Cardiac septum (tissue), 1 donor: ENCODE measurements around the gene DDX28. TPM values are rescaled to one million over a fixed set of nuclear protein-coding genes. Genes with fewer than 3 reads are reported as not detected.
"Not testable (repeated sequence)": the region's sequence is repeated elsewhere in the genome, so short reads cannot be mapped to it uniquely, and the experiment has no call there.

Experiments used
- DNase-seq: peaks from one replicate; pipeline ENCODE4 v3.0.0-alpha.2; 2020; ENCODE audit warnings: low spot score
- intact Hi-C: fragments of 100-400 bp; cut with DNase I; formaldehyde crosslinking; loops from one replicate; pipeline ENCODE4 v1.14.0; 2022
- total RNA-seq: library from RNA; stranded (reverse); fragmentation: NEBNext Ultra II Directional; extraction: Animal tissue kit (Norgen Biotek cat#: 25700); gene quantifications from one replicate; pipeline ENCODE4 v1.2.1, GENCODE V29; 2021
- donor health status: DM: no; HTN: no; CAD: no.

The DDX28 gene
- total RNA-seq, 1 donor from 2014 or later, result 8.6 TPM

GRCh38 chr16:67976205-67976604 lies 46.8 kb downstream of the DDX28 start:
- intact Hi-C loops, result no loop called here
- no peak for DNase-seq

GRCh38 chr16:67975321-67976105 lies 47.5 kb downstream of the DDX28 start:
- no peak for DNase-seq
- intact Hi-C loops, result no loop called here

DNA sequence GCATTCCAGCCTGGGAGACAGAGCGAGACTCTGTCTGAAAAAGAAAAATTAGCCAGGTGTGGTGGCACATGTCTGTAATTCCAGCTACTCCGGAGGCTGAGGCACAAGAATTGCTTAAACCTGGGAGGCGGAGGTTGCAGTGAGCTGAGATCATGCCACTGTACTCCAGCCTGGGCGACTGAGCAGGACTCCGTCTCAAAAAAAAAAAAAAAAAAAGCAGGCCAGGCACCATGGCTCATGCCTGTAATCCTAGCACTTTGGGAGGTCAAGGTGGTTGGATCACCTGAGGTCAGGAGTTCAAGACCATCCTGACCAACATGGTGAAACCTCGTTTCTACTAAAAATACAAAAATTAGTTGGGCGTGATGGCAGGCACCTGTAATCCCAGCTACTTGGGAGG lies 50.7 kb downstream of the DDX28 start:
- not testable (repeated sequence) for DNase-seq

GRCh38 chr16:67971111-67971510 lies 51.9 kb downstream of the DDX28 start:
- intact Hi-C loops, result no loop called here
- DNase-seq, result no peak

More for the DNA sequence above, 50.7 kb downstream of the DDX28 start:
- intact Hi-C loops, result not testable (repeated sequence)

Other genes starting within 250 kb of the DDX28 start
- 16.4 TPM for gene RANBP10, start 216.7 kb downstream of the DDX28 start, total RNA-seq
- gene TSNAXIP1, start 216.3 kb downstream of the DDX28 start, total RNA-seq, result 0.51 TPM
- 23.0 TPM for gene THAP11, start 180.9 kb downstream of the DDX28 start, total RNA-seq
- gene NUTF2, start 176.3 kb downstream of the DDX28 start, total RNA-seq, result 87.1 TPM
- gene CENPT, start 175.5 kb downstream of the DDX28 start, total RNA-seq, result 27.9 TPM
- gene EDC4, start 150.2 kb downstream of the DDX28 start, total RNA-seq, result 43.8 TPM
- gene NRN1L, start 138.3 kb downstream of the DDX28 start, total RNA-seq, result 2.1 TPM
- gene PSKH1, start 130.0 kb downstream of the DDX28 start, total RNA-seq, result 22.6 TPM
- gene CTRL, start 91.4 kb downstream of the DDX28 start, total RNA-seq, result not detected
- 66.1 TPM for gene PSMB10, start 86.4 kb downstream of the DDX28 start, total RNA-seq
- gene LCAT, start 79.1 kb downstream of the DDX28 start, total RNA-seq, result 29.8 TPM
- gene SLC12A4, start 54.6 kb downstream of the DDX28 start, total RNA-seq, result 121 TPM
- gene DPEP3, start 42.7 kb downstream of the DDX28 start, total RNA-seq, result not detected
- 0.78 TPM for gene DPEP2, start 23.7 kb downstream of the DDX28 start, total RNA-seq
- gene DPEP2NB, start 7.3 kb downstream of the DDX28 start, total RNA-seq, result not detected
- gene DUS2, start 52 bp upstream of the DDX28 start, total RNA-seq, result 6.4 TPM
- 22.9 TPM for gene NFATC3, start 62.1 kb upstream of the DDX28 start, total RNA-seq
- gene ESRP2, start 212.9 kb upstream of the DDX28 start, total RNA-seq, result not detected
- gene PLA2G15, start 222.1 kb upstream of the DDX28 start, total RNA-seq, result 46.7 TPM
- 42.4 TPM for gene SLC7A6, start 241.3 kb upstream of the DDX28 start, total RNA-seq